Measurements from ENCODE around the gene KLHDC3.

KLHDC3 gene

GRCh38 chr6:43043310-43043709, 29.3 kb downstream of the KLHDC3 start:
- no peaks in the 10 kb centered on the region for H3K27me3 Mint-ChIP-seq
- CTCF ChIA-PET: no interaction called here
- no peaks in the 10 kb centered on the region for H3K4me1 Mint-ChIP-seq
- no peak overlapping the region for H3K4me3 Mint-ChIP-seq
- DNase-seq: no peak
- H3K9me3 Mint-ChIP-seq: no peaks in the 10 kb centered on the region
- H3K36me3 Mint-ChIP-seq: peaks cover 9% of the 10 kb centered on the region
- H3K27ac Mint-ChIP-seq: no peak overlapping the region

GRCh38 chr6:43045371-43045930, 31.4 kb downstream of the KLHDC3 start:
- Mint-ChIP-seq H3K36me3 (peaks cover 14% of the 10 kb centered on the region), H3K27me3 (no peaks in the 10 kb centered on the region), H3K27ac (no peak overlapping the region), H3K4me3 (no peak overlapping the region), H3K4me1 (peaks cover under 1% of the 10 kb centered on the region), H3K9me3 (no peaks in the 10 kb centered on the region)
- DNase-seq: no peak
- CTCF ChIA-PET: no interaction called here

DNA sequence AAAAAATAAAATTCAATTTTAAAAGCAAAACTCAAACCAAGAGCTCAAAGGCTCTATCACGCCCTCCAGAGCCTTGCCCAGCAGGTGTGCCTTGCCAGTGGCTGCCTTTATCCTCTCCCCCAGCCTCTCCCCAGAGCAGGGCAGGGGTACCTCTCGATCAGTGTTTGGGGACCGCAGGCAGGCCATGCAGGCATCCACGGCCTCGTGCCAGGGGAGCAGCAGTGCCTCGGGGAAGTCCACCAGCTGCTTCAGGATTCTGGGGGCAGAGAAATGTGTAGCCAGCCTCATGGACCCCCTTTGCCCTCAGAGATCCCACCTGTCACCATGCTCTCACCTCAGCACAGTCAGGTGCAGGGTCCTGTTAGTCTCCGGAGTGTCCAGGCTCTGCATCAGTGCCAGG, 33.9 kb downstream of the KLHDC3 start:
- Mint-ChIP-seq H3K4me3 (no peak overlapping the region), H3K9me3 (no peaks in the 10 kb centered on the region), H3K27ac (no peak overlapping the region), H3K4me1 (peaks cover 21% of the 10 kb centered on the region), H3K27me3 (no peaks in the 10 kb centered on the region), H3K36me3 (peaks cover 20% of the 10 kb centered on the region)
- no peak for DNase-seq
- CTCF ChIA-PET: interaction anchor here (0.9 kb wide), 1 partner anchor 34 kb away, joined by 3 read pairs; the partner anchor contains the start of genes KLHDC3 and MEA1

DNA sequence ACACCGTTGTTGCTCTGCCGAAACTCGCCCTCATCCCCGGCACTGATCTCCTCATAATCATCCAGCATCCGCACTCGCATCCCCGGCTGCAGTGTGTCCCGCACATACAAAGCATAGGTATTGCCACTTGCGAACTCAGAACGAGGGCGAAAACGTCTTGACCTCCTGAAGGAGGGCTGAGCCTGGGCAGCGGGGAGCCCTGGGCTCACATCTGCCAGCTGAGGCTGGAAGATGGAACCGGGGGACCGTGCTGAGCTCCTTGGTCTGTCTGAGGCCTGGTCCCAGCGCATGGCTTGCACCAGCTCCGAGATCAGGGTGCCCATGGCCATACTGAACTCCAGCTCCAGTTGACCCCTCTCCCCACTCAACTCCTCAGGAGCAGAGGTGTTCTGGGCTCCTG, 36.9 kb downstream of the KLHDC3 start:
- H3K9me3 Mint-ChIP-seq: no peaks in the 10 kb centered on the region
- CTCF ChIA-PET: interaction anchor here (2.0 kb wide), 1 partner anchor 92 kb away, joined by 6 read pairs; no protein-coding TSS in a partner anchor
- no peaks in the 10 kb centered on the region for H3K27me3 Mint-ChIP-seq
- no peak overlapping the region for H3K27ac Mint-ChIP-seq
- DNase-seq: no peak
- peaks cover 33% of the 10 kb centered on the region for H3K4me1 Mint-ChIP-seq
- no peak overlapping the region for H3K4me3 Mint-ChIP-seq
- H3K36me3 Mint-ChIP-seq: peaks cover 34% of the 10 kb centered on the region

DNA sequence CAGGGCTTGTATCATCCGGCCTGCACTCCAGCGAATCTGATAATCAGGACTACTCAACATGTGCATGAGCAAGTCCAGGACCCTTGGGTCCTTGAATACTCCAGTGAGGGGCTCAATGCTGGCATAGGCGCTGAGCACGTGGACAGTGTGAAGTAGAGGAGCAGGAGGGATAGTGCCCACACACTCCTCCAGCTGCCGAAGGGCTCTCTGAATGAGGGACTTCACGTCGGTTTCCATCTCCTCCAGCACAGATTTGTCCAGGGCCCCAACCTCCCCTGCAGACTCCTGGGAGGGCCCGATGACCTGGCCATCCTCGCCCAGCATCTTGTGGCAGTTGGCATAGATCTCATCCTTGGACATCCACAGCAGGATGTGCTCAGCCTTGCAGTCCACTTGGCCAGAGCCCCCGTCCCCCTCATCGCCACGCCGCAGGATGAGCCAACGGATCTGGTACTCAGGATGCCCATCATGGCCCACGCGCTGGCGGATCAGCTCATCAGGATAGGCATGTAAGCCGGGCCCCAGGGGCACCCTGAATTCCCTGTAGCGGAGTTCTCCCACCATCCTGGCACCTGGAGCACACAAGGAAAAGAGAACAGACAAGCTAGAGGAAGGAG, 38.3 kb downstream of the KLHDC3 start:
- CTCF ChIA-PET: interaction anchor here (2.0 kb wide), 1 partner anchor 91 kb away, joined by 6 read pairs; no protein-coding TSS in a partner anchor
- DNase-seq: no peak
- peaks cover 37% of the 10 kb centered on the region for H3K4me1 Mint-ChIP-seq
- H3K27ac Mint-ChIP-seq: peak overlapping the region; percentile 99
- H3K36me3 Mint-ChIP-seq: peaks cover 32% of the 10 kb centered on the region
- H3K9me3 Mint-ChIP-seq: no peaks in the 10 kb centered on the region
- H3K4me3 Mint-ChIP-seq: peak overlapping the region; percentile 99
- H3K27me3 Mint-ChIP-seq: no peaks in the 10 kb centered on the region

DNA sequence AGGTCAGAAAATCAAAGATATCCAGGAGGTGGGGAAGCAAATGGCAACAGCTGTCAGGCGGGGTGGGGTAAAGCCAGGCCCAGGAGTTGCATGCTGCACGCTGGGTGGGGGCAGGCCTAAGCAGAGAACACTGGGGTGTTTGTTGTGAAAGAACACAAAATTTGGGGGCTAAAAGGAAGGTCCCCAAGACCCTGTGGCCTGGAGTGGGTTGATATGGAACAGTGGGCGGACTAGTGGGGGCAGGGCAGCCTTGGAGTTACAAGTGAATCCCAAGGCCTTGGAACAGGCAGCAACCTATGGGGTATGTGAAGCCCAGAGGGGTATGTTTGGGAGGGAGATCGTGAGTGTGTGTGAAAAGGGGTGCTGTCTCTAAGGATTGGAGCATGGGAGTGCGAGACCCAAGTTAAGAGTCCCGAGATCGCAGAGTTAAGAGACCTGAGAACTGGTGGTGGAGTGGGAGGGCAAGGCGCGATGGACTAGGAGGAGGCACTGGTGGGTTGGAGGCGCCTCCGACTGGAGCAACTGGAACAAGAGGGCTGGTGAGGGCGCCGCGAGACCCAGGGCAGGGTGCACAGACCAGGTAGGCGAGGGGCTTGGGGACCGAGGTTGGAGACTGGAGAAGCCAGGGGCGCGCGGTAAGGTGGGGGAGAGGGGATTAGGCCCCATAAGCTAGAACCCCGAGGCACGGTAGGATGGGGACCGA, 38.9 kb downstream of the KLHDC3 start:
- H3K27ac Mint-ChIP-seq: peak overlapping the region; percentile 99
- H3K4me3 Mint-ChIP-seq: peak overlapping the region; percentile 99
- H3K4me1 Mint-ChIP-seq: peaks cover 43% of the 10 kb centered on the region
- peak; percentile 43 for DNase-seq
- CTCF ChIA-PET: no interaction called here
- no peaks in the 10 kb centered on the region for H3K27me3 Mint-ChIP-seq
- peaks cover 36% of the 10 kb centered on the region for H3K36me3 Mint-ChIP-seq
- no peaks in the 10 kb centered on the region for H3K9me3 Mint-ChIP-seq

- Mint-ChIP-seq H3K9me3 (no peaks in the 10 kb centered on the region), H3K4me3 (peak within 1 kb of the TSS; percentile 99), H3K27me3 (no peaks in the 10 kb centered on the region), H3K36me3 (peaks cover 40% of the 10 kb centered on the region), H3K4me1 (peaks cover 50% of the 10 kb centered on the region), H3K27ac (peak within 1 kb of the TSS; percentile 99)
- CTCF ChIA-PET: no interaction called here
- DNase-seq: peak; percentile 96
Observed at GRCh38 chr6:43053545-43054205, 39.6 kb downstream of the KLHDC3 start, which contains the start of gene CUL7. TSS of gene CUL7 (minus strand) at chr6:43053851. CDS start at chr6:43052788, 1,063 bp downstream.

- Mint-ChIP-seq H3K4me3 (peak overlapping the region; percentile 99), H3K27ac (peak overlapping the region; percentile 99), H3K36me3 (peaks cover 36% of the 10 kb centered on the region), H3K27me3 (no peaks in the 10 kb centered on the region), H3K4me1 (peaks cover 57% of the 10 kb centered on the region), H3K9me3 (no peaks in the 10 kb centered on the region)
- no peak for DNase-seq
- CTCF ChIA-PET: interaction anchor here (0.9 to 1.3 kb wide), 2 partner anchors 40 to 453 kb away, joined by 3 read pairs; partner anchors contain the start of genes KLHDC3 and MEA1
Observed at GRCh38 chr6:43054206-43054943, 40.3 kb downstream of the KLHDC3 start.

GRCh38 chr6:43055966-43056365, 41.9 kb downstream of the KLHDC3 start:
- Mint-ChIP-seq H3K36me3 (peaks cover 29% of the 10 kb centered on the region), H3K27ac (no peak overlapping the region), H3K4me1 (peaks cover 67% of the 10 kb centered on the region), H3K9me3 (no peaks in the 10 kb centered on the region), H3K27me3 (no peaks in the 10 kb centered on the region), H3K4me3 (no peak overlapping the region)
- CTCF ChIA-PET: interaction anchor here (1.1 kb wide), 1 partner anchor 88 kb away, joined by 3 read pairs; no protein-coding TSS in a partner anchor
- DNase-seq: no peak

DNA sequence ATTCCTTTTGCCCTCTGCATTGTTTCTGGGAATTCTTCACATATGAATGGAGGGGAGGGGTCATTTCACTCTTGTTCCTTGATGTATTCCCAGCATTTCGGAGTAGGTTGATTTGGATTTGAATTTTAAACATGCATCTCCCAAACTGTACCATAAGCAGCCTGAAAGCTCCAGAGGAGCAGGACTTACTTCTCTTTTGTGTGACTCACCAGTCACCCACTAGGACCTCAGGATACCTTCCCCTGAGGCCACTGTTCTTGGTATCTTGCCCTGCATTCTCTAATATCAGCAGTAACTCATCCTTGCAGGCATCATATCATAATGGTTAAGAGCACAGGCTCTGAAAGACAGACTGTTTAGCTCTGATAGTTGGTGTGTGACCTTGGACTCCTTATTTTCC, 44.5 kb downstream of the KLHDC3 start:
- H3K36me3 Mint-ChIP-seq: peaks cover 22% of the 10 kb centered on the region
- H3K4me1 Mint-ChIP-seq: peaks cover 49% of the 10 kb centered on the region
- CTCF ChIA-PET: interaction anchor here (1.0 kb wide), 1 partner anchor 14 kb away, joined by 3 read pairs; no protein-coding TSS in a partner anchor
- H3K4me3 Mint-ChIP-seq: peak overlapping the region; percentile 93
- H3K9me3 Mint-ChIP-seq: no peaks in the 10 kb centered on the region
- no peak for DNase-seq
- no peaks in the 10 kb centered on the region for H3K27me3 Mint-ChIP-seq
- peak overlapping the region; percentile 98 for H3K27ac Mint-ChIP-seq

DNA sequence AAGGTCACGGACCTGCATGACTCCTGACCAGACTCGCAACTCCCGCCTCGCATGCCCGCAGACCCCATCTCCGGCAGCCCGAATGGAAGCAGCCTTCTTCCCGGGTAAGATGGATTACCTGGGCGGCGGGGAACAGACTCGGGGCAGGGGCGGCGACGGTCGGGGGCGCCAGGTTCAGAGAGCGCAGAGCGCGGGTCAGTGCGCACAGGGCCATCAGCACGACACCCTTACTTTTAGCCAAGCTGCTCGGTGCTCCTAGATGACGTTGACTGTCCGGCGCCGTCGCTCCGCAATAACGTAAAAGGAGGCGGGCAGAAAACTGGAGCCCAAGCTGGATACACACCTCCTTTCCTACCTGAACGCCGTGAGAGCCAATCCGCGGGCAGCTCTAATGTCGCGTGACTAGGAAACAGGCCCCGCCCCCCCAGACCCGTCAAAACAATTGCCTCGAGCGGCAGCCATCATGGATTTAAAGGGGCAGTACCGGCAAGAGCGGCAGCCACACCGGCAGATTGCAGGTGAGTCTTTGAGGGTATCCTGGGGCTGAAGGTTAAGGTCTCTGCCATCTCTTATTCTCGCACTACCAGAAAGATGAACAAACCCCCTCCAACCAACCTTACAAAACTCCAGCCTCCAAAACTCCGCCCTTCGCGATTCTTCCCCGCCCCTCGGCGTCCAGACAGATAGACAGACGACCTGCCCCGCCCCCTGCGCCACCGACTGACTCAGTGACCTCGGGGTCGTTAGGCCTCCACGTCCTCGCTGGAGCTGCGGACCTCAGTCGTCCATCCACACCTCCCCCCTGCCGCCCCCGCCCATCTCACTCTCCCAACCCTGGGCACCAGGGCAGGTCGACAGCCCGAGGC, 45.4 kb downstream of the KLHDC3 start, which contains the start of the genes KLC4 and MRPL2:
TSS of gene KLC4 (plus strand) at position 464 of the 866 bp plus-strand sequence. CDS start 1,705 bp downstream, outside the sequence.
TSS of gene MRPL2 (minus strand) at position 267 of the 866 bp plus-strand sequence. CDS start at position 214, 53 bp downstream.
- Mint-ChIP-seq H3K4me3 (peak within 1 kb of the TSS; percentile 93), H3K9me3 (no peaks in the 10 kb centered on the region), H3K4me1 (peaks cover 42% of the 10 kb centered on the region), H3K27me3 (no peaks in the 10 kb centered on the region), H3K27ac (peak within 1 kb of the TSS; percentile 98), H3K36me3 (peaks cover 17% of the 10 kb centered on the region)
- CTCF ChIA-PET: interaction anchor here (1.7 kb wide), 1 partner anchor 84 kb away, joined by 6 read pairs; no protein-coding TSS in a partner anchor
- peak; percentile 99 for DNase-seq

GRCh38 chr6:43060034-43060754, 46.1 kb downstream of the KLHDC3 start:
- peak overlapping the region; percentile 93 for H3K4me3 Mint-ChIP-seq
- peaks cover 17% of the 10 kb centered on the region for H3K36me3 Mint-ChIP-seq
- CTCF ChIA-PET: interaction anchor here (0.9 to 1.7 kb wide), 2 partner anchors 9 to 84 kb away, joined by 3 to 6 read pairs; no protein-coding TSS in a partner anchor
- DNase-seq: no peak
- H3K9me3 Mint-ChIP-seq: no peaks in the 10 kb centered on the region
- peak overlapping the region; percentile 98 for H3K27ac Mint-ChIP-seq
- H3K27me3 Mint-ChIP-seq: no peaks in the 10 kb centered on the region
- peaks cover 41% of the 10 kb centered on the region for H3K4me1 Mint-ChIP-seq
